Activated CD4-positive, alpha-beta T cell treated with anti-CD3 and anti-CD28 coated beads for 4 hours (primary cell): ENCODE measurements around the gene RAB21.
A peak's percentile ranks its signal among the peaks of the same experiment; 100 is the strongest.
"Not testable (repeated sequence)": the region's sequence is repeated elsewhere in the genome, so short reads cannot be mapped to it uniquely, and the experiment has no call there.

ENCODE experiments used
- DNase-seq, 2 donors: peaks; one replicate each; pipeline ENCODE4 v3.0.0-alpha.2; 2020

Gene RAB21

GRCh38 chr12:71804505-71804904 is 49.8 kb downstream of the RAB21 start:
- no peak for DNase-seq

GRCh38 chr12:71810921-71811320 is 56.3 kb downstream of the RAB21 start:
- DNase-seq, result no peak

- not testable (repeated sequence) for DNase-seq
Observed at GRCh38 chr12:71815242-71815641, 60.6 kb downstream of the RAB21 start.

GRCh38 chr12:71822088-71822487 is 67.4 kb downstream of the RAB21 start:
- DNase-seq, result not testable (repeated sequence)

- DNase-seq, result no peak
Observed at GRCh38 chr12:71828813-71829212, 74.2 kb downstream of the RAB21 start.

- no peak for DNase-seq
Observed at GRCh38 chr12:71837356-71837755, 82.7 kb downstream of the RAB21 start.

GRCh38 chr12:71838231-71838630 is 83.6 kb downstream of the RAB21 start:
- no peak for DNase-seq

- DNase-seq, result no peak
Observed at GRCh38 chr12:71838676-71839075, 84.0 kb downstream of the RAB21 start.

- peak in 1 of 2 donors; percentile 3 for DNase-seq
Observed at GRCh38 chr12:71840231-71840847, 85.7 kb downstream of the RAB21 start.

GRCh38 chr12:71846322-71846940 is 91.8 kb downstream of the RAB21 start:
- no peak for DNase-seq

- DNase-seq, result no peak
Observed at GRCh38 chr12:71848212-71848611, 93.5 kb downstream of the RAB21 start.

GRCh38 chr12:71849109-71849851 is 94.6 kb downstream of the RAB21 start:
- DNase-seq, result no peak
